Breast epithelium (tissue), 3 donors: Measurements from ENCODE around the gene WNT4.

ENCODE experiments used
- CTCF ChIP-seq, 3 donors: fragments of 450-650 bp; IDR thresholded peaks; one replicate each; pipeline ENCODE4 v1.5.1; 2016 to 2017; ENCODE audit warnings: antibody characterized with exemption in 3 of 3, mild to moderate bottlenecking in 3 of 3, moderate library complexity in 3 of 3
- POLR2A ChIP-seq: fragments of 450-650 bp; IDR thresholded peaks from one replicate; pipeline ENCODE4 v1.6.1; 2016; ENCODE audit warnings: antibody characterized with exemption, mild to moderate bottlenecking, moderate library complexity
- POLR2AphosphoS5 ChIP-seq, 3 donors: sonication (generic); formaldehyde crosslinking; IDR thresholded peaks; one replicate each; pipeline ENCODE4 v1.6.1; 2017; ENCODE audit warnings: antibody characterized with exemption in 3 of 3

GRCh38 chr1:22117851-22118250, 25.0 kb downstream of the WNT4 start:
- TF ChIP-seq CTCF (IDR thresholded peaks at IDR 0.05): no peak
- no peak for TF ChIP-seq POLR2AphosphoS5 (IDR thresholded peaks at IDR 0.05)
- TF ChIP-seq POLR2A: no peak
